Subcutaneous adipose tissue (tissue), 4 donors: ENCODE measurements around the gene GPHN. TPM values are rescaled to one million over a fixed set of nuclear protein-coding genes. Genes with fewer than 3 reads are reported as not detected.

Experiments used
- total RNA-seq, 4 donors: library from RNA; depleted of rRNA; stranded (reverse); fragments of >200 nt; gene quantifications; one replicate each; pipeline ENCODE4 v1.1.0, GENCODE V29; 2016
- TF ChIP-seq, protein P1 (sequence below): fragments of 450-650 bp; IDR thresholded peaks from one replicate; pipeline ENCODE4 v1.5.1; 2016; ENCODE audit warnings: low read depth, mild to moderate bottlenecking, control low read depth, antibody characterized with exemption, moderate library complexity

Gene GPHN
- total RNA-seq, 4 donors from 2014 or later, result 18.0 to 38.2 (median 20.5) TPM

DNA sequence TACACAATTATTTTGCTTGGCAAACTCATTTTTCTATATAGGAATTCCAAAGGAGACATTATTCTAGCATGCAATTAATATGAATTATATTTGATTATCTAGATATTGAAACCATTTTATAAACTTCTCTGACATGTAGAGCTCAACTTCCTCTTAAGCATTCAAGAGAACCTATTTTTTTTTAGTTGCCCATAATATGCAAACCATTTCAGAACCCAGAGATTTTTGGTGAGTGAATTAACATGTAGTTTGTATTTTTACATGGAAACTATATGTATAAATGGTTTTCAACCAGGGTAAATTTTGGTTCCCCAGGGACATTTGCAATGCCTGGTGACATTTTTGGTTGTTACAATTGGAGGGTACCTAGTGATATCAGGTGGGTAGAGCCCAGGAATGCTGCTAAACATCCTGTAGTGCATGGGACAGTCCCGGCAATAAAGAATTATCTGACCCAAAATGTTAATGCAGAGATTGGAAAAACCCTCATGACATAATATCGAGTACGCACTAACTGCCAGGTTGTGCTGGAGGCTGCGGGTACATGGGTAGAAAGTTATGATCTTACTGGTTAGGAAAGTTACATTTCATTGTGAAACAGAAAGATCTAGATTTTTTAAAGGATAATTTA, 342.4 kb downstream of the GPHN start:
- TF ChIP-seq, protein P1, sequence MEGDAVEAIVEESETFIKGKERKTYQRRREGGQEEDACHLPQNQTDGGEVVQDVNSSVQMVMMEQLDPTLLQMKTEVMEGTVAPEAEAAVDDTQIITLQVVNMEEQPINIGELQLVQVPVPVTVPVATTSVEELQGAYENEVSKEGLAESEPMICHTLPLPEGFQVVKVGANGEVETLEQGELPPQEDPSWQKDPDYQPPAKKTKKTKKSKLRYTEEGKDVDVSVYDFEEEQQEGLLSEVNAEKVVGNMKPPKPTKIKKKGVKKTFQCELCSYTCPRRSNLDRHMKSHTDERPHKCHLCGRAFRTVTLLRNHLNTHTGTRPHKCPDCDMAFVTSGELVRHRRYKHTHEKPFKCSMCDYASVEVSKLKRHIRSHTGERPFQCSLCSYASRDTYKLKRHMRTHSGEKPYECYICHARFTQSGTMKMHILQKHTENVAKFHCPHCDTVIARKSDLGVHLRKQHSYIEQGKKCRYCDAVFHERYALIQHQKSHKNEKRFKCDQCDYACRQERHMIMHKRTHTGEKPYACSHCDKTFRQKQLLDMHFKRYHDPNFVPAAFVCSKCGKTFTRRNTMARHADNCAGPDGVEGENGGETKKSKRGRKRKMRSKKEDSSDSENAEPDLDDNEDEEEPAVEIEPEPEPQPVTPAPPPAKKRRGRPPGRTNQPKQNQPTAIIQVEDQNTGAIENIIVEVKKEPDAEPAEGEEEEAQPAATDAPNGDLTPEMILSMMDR, result no peak

DNA sequence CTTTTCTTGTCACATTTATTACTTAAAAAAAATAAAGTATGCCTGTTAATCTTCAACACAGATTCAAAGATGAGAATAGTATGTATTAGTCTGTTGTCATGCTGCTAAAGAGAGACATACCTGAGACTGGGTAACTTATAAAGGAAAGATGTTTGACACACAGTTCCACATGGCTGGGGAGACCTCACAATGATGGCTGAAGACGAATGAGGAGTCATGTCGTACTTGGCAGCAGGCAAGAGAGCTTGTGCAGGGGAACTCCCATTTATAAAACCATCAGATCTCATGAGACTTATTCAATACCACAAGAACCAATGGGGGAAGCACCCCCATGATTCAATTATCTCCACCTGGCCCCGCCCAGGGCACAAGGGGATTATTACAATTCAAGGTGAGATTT, 345.4 kb downstream of the GPHN start:
- TF ChIP-seq, protein P1, result no peak

DNA sequence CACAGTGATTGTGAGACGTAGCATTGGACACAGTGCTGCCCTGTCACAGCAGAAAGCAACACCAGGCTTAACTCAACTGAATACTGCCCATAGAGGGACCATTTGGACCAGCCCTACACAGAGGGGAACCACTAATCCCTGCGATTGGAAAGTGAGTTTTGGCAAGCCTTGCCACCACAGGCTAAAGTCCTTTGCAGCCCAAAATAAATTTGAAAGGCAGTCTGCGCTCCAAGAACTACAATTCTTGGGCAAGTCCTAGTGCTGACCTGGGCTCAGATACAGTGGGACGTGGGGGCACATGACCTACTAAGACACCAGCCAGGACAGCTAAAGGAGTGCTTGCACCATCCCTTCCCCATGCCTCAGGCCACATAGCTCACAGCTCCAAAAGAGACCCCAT, 349.9 kb downstream of the GPHN start:
- TF ChIP-seq, protein P1, result no peak

DNA sequence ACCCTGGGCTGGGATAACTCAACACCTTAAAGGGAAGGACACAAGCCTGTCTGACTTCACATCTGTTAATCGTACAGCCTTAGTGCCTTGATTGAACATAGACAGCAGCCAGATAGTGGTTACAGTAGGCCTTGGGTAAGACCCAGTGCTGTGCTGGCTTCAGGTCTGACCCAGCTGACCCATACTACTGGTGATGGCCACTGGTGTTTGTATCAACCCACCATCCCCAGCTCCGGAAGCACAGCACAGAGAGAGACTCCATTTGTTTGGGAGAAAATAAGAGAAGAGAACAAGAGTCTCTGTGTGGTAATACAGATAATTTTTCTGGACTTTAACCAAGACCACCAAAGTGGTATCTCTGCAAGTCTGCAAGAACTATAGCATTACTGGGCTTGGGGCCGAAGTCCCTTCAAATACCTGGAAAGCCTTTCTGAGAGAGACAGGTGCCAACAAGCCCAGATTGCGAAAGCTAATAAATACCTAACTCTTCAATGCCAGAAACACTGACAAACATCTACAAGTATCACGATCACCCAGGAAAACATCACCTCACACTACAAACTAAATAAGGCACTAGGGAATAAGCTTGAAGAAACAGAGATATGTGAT, 351.2 kb downstream of the GPHN start:
- TF ChIP-seq, protein P1, result no peak

DNA sequence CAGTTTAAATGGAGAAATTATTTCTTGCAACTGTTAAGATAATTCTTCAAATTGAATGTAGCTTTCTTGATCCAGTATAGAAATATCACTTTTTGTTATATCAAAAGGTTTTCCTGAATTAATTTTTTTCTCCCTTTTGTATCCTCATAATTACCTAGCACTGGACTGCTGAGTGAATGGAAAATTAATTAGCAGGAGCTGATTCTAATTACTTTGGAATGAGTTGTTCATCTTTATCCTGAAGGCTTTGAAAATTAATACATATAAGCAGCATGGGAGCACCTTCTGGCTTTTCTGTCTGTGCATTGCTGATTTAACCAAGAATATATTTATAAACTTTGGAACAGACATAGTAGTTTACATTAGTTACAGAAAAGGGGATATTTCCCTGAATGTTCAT, 373.6 kb downstream of the GPHN start:
- TF ChIP-seq, protein P1, result no peak

DNA sequence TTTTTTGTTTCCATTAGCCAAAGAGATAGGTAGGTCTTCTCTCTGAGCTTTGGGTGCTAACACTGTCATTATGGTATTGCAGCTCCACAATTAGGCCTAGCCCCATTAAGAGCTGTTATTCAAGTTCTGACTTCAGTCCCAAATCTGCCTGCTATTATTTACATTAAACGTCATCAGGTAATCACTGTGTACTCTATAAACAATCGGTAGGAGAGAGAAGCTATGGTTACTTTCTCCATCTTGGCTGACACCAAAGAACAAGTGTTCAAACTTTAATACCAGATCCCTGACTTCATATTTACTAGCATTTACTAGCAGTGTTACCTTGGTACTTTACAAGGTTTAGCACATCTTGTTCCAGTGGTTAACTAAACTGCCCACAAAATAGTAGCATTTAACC, 376.2 kb downstream of the GPHN start:
- TF ChIP-seq, protein P1, result no peak

DNA sequence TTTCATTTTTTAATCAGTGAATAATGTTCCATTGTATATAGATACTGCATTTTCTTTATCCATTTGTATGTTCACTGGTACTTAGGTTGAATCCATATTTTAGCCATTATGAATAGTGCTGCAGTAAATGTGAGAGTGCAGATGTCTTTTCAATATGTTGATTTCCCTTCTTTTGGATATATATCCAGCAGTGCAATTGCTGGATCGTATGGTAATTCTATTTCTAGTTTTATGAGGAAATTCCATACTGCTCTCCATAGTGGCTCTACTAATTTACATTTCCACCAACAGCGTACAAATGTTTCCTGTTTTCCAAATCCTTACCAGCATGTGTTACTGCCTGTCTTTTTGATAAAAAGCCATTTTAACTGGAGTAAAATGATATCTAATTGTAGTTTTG, 392.8 kb downstream of the GPHN start:
- TF ChIP-seq, protein P1, result no peak
